T-helper 2 cell (primary cell): ENCODE measurements around the gene FGGY.

ENCODE experiments used
- DNase-seq, 5 experiments: peaks; one replicate each; pipeline versions ENCODE4 v3.0.0 to v3.0.0-alpha.2; 2012 to 2022

FGGY gene

DNA sequence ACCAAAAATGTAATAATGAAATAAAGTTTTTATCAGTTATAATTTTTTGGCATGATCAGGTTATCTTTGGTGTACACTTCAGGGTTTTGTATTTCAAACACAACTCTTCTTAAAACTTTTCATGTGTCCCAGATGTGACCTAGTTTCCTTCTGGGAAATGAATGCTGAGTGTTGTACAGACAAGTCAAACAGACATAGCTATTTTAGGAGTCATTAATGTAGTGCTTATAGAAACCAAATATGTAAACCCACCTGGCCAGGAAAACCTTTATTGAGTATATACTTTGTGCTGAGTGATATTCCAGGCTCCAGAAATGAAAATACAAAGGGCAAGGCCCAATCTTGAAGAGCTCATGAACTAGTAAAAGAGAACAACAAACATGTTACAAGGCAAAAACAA is 491.9 kb downstream of the FGGY start:
- DNase-seq: no peak

DNA sequence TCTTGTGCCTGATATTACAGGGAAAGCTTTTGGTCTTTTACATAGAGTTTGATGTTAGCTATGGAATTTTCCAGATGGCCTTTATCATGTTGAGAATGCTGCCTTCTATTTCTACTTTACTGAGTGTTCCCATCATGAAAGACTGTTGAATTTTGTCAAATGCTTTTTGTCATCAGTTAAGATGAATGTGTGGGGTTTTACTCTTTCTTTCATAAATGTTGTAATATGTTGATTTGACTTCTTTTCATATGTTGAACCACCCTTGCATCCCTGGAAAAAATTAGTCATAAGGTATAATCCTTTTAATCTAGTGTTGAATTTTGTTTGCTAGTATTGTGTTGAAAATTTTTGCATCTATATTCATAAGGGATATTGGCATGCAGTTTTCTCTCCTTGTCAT is 501.7 kb downstream of the FGGY start:
- DNase-seq: no peak

DNA sequence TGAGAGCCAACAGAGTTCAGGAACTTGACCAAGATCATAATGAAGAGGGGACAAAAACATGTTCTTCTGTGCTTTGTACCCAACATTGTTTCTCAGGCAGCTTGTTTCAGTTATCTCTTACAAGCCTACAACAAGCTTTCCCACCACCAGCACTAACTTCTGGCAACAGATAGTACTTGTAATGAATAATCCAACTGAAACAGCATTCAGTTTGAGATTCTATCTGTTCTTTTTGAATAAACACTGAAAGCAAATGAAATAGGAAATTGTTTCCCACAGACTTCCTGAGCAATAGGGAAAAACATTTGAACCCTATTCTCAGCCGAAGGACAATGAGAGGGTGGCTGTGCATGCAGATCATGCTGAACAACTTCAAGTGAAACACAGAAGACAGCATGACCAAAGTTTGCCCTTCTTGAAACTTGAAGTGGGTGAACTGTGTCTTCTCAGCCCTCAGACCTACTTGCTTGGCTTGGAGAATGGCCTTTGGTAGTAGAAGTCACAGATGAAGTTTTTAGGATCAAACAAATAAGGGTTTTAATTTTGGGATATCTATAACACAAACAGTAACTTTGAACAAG is 506.7 kb downstream of the FGGY start:
- DNase-seq: no peak

DNA sequence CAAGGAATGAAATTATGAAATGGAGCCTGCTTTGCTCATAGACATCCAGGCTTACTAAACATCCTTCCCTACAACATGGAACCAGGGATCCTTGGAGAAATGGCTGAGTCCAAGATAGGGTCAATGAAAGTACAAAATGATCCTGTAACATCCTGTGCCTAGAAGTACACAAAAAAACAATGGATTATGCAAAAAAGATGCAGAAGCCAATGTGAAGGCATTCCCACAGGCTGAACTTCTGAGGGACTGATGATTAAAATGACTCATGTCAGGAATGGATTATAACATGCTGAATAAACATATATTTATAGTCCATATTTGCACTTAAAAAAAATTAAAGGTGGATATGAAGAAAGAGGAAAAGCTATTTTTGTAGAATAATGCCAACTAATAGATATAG is 507.4 kb downstream of the FGGY start:
- no peak for DNase-seq

DNA sequence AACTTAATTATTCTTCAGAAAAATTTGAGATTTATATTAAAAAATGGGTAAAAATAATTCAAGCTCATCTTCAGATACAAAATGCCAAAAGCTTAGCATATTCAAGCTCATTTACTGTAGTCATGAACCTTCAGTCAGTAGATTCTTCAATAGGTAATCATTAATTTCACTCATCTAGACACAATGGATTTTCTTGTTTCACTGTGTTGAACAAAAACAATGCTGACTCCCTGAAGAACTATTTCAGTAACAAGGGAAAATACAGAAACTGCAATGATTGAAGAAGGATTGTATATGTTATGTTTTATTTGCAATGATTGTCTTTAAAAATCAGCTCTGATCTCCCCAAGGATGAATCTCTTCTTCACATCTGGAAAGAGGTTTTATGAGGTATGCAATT is 508.7 kb downstream of the FGGY start:
- no peak for DNase-seq
